Stomach (tissue), 9 donors: Measurements from ENCODE around the gene ZNF443. TPM values are rescaled to one million over a fixed set of nuclear protein-coding genes. Genes with fewer than 3 reads are reported as not detected.
A peak's percentile ranks its signal among the peaks of the same experiment; 100 is the strongest.
"Not testable (repeated sequence)": the region's sequence is repeated elsewhere in the genome, so short reads cannot be mapped to it uniquely, and the experiment has no call there.

Source experiments
- DNase-seq, 2 donors: peaks; one replicate each; pipeline versions ENCODE4 v3.0.0 to v3.0.0-alpha.2; 2013 to 2019
- H3K27ac ChIP-seq, 5 donors: fragments of 200-600 bp in 4 of 5; sonication (generic) in 4 of 5; one replicate each; pipeline ENCODE4 v1.5.1; 2013 to 2019; ENCODE audit warnings: mild to moderate bottlenecking in 1 of 5, moderate library complexity in 1 of 5
- H3K27me3 ChIP-seq, 3 donors: fragments of 200-600 bp; sonication (generic); one replicate each; pipeline ENCODE4 v1.5.1; 2017 to 2019; ENCODE audit warnings: mixed run types in 1 of 3
- H3K36me3 ChIP-seq, 4 donors: fragments of 200-600 bp; sonication (generic); 1 replicate in 3 of 4; 2 replicates in 1 of 4; pipeline ENCODE4 v1.5.1; 2016 to 2019
- H3K4me1 ChIP-seq, 4 donors: fragments of 200-600 bp; sonication (generic); one replicate each; pipeline ENCODE4 v1.5.1; 2016 to 2019
- H3K4me3 ChIP-seq, 4 donors: fragments of 200-600 bp; sonication (generic) in 3 of 4; one replicate each; pipeline ENCODE4 v1.5.1; 2016 to 2019; ENCODE audit warnings: mild to moderate bottlenecking in 1 of 4
- H3K9me3 ChIP-seq, 4 donors: fragments of 200-600 bp; sonication (generic); one replicate each; pipeline ENCODE4 v1.5.1; 2016 to 2019
- EP300 ChIP-seq: sonication (generic); formaldehyde crosslinking; IDR thresholded peaks from one replicate; pipeline ENCODE4 v1.6.1; 2017; ENCODE audit warnings: antibody characterized with exemption
- POLR2A ChIP-seq, 4 donors: fragments of 450-650 bp; IDR thresholded peaks; one replicate each; pipeline ENCODE4 v1.6.1; 2016; ENCODE audit warnings: antibody characterized with exemption in 4 of 4, control low read depth in 2 of 4, mild to moderate bottlenecking in 1 of 4, moderate library complexity in 1 of 4
- POLR2AphosphoS5 ChIP-seq, 3 donors: sonication (generic); formaldehyde crosslinking; IDR thresholded peaks; one replicate each; pipeline ENCODE4 v1.6.1; 2016; ENCODE audit warnings: antibody characterized with exemption in 3 of 3
- WGBS, 5 donors: extraction: QIAGEN DNeasy Blood & Tissue Kit in 3 of 5; methylation state at CpG; one replicate each; pipeline versions ENCODE4 v1.1.5 to v1.1.7; 2013 to 2018; 5-methylcytosine and 5-hydroxymethylcytosine counted together
- intact Hi-C: fragments of 100-400 bp; cut with DNase I; formaldehyde crosslinking; loops from one replicate; pipeline ENCODE4 v1.15.1; 2023; ENCODE audit warnings: low total_unique reads
- polyA plus RNA-seq, 3 donors: library from polyadenylated mRNA; stranded (reverse); fragments of 200-250 nt; gene quantifications; one replicate each; pipeline ENCODE4 v1.2.3, GENCODE V29; 2013
- total RNA-seq, 5 donors: library from RNA; depleted of rRNA; stranded (reverse); fragments of >200 nt; gene quantifications; one replicate each; pipeline versions ENCODE4 v1.1.0 to v1.2.3, GENCODE V29; 2014 to 2016
- TF ChIP-seq, protein P1 (sequence below), 7 experiments: fragments of 450-650 bp in 4 of 7; fragments of 200-600 bp in 3 of 7; sonication (generic) in 3 of 7; IDR thresholded peaks; one replicate each; pipeline ENCODE4 v1.5.1; 2016 to 2019; ENCODE audit warnings: antibody characterized with exemption in 7 of 7, control low read depth in 2 of 7, mild to moderate bottlenecking in 1 of 7
- donor health status: healthy with polysubstance abuse.
- donor health status: Bipolar disorder and iron deficiency.
- donor health status: healthy.

ZNF443 gene
- total and polyA plus RNA-seq, 8 donors, result 0.31 to 8.6 (median 1.8) TPM; not detected in 1

GRCh38 chr19:12453495-12453894 lies 12.7 kb upstream of the ZNF443 start:
- TF ChIP-seq, protein P1, sequence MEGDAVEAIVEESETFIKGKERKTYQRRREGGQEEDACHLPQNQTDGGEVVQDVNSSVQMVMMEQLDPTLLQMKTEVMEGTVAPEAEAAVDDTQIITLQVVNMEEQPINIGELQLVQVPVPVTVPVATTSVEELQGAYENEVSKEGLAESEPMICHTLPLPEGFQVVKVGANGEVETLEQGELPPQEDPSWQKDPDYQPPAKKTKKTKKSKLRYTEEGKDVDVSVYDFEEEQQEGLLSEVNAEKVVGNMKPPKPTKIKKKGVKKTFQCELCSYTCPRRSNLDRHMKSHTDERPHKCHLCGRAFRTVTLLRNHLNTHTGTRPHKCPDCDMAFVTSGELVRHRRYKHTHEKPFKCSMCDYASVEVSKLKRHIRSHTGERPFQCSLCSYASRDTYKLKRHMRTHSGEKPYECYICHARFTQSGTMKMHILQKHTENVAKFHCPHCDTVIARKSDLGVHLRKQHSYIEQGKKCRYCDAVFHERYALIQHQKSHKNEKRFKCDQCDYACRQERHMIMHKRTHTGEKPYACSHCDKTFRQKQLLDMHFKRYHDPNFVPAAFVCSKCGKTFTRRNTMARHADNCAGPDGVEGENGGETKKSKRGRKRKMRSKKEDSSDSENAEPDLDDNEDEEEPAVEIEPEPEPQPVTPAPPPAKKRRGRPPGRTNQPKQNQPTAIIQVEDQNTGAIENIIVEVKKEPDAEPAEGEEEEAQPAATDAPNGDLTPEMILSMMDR (IDR thresholded peaks at IDR 0.05), result no peak
- TF ChIP-seq POLR2AphosphoS5 (IDR thresholded peaks at IDR 0.05) (no peak), EP300 (no peak), POLR2A (IDR thresholded peaks at IDR 0.05) (no peak)
- DNase-seq, result peak in 1 of 2 donors; percentile 76
- Histone ChIP-seq H3K4me3 (no peak overlapping the region), H3K36me3 (peaks cover 0 to 21% (median 3%) of the 10 kb centered on the region in 4 donors), H3K4me1 (no peaks in the 10 kb centered on the region), H3K27ac (no peak overlapping the region), H3K9me3 (peaks cover 4 to 46% (median 24%) of the 10 kb centered on the region in 4 donors), H3K27me3 (no peaks in the 10 kb centered on the region)
- intact Hi-C loops, result no loop called here
- WGBS, 5 donors, result 24 to 41% (median 28%) methylated on average over 6 of the region's 6 CpGs

- no peak overlapping the region for H3K4me3 ChIP-seq
- H3K36me3 ChIP-seq, result peaks cover 0 to 11% (median 0%) of the 10 kb centered on the region in 4 donors
- H3K27me3 ChIP-seq, result no peaks in the 10 kb centered on the region
- no peak for TF ChIP-seq POLR2A (IDR thresholded peaks at IDR 0.05)
- TF ChIP-seq POLR2AphosphoS5 (IDR thresholded peaks at IDR 0.05), result no peak
- TF ChIP-seq, protein P1 (IDR thresholded peaks at IDR 0.05), result no peak
- TF ChIP-seq EP300, result no peak
- H3K27ac ChIP-seq, result no peak overlapping the region
- H3K9me3 ChIP-seq, result peaks cover 4 to 46% (median 21%) of the 10 kb centered on the region in 4 donors
- 76 to 95% (median 84%) methylated on average over 10 of the region's 10 CpGs for WGBS, 5 donors
- intact Hi-C loops, result no loop called here
- H3K4me1 ChIP-seq, result no peaks in the 10 kb centered on the region
- DNase-seq, result no peak
Observed at GRCh38 chr19:12450844-12451243, 10.0 kb upstream of the ZNF443 start.

DNA sequence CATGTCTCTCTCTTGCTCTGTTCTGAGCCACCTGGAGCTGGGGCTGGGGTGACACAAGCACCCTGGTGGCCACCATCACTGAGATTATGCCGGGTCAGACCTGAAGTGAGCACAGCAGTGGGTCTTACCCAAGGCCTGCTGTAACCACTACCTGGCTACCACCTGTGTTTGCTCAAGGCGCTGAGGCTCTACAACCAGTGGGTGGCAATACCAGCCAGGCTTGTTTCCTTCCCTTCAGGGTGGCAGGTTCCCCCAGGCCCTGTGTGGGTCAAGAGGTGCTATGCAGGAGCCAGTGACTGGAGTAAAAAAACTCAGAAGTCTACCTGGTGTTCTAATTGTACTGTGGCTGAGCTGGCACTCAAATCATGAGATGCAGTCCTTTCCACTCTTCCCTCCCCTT lies 8.0 kb upstream of the ZNF443 start:
- Histone ChIP-seq H3K9me3 (peaks cover 4 to 54% (median 25%) of the 10 kb centered on the region in 4 donors), H3K4me3 (no peak overlapping the region), H3K36me3 (peaks cover 0 to 11% (median 0%) of the 10 kb centered on the region in 4 donors), H3K27me3 (no peaks in the 10 kb centered on the region), H3K4me1 (no peaks in the 10 kb centered on the region), H3K27ac (no peak overlapping the region)
- intact Hi-C loops, result no loop called here
- 36 to 100% (median 64%) methylated on average over 2 of the region's 2 CpGs for WGBS, 5 donors
- TF ChIP-seq POLR2AphosphoS5 (IDR thresholded peaks at IDR 0.05) (no peak), EP300 (no peak), POLR2A (IDR thresholded peaks at IDR 0.05) (no peak)
- TF ChIP-seq, protein P1 (IDR thresholded peaks at IDR 0.05), result no peak
- DNase-seq, result no peak

GRCh38 chr19:12439686-12440540 lies 908 bp downstream of the ZNF443 start:
- H3K36me3 ChIP-seq, intact Hi-C loops, H3K27me3 ChIP-seq: not testable (repeated sequence)
- peaks cover 0 to 15% (median 6%) of the 10 kb centered on the region in 4 donors for H3K4me1 ChIP-seq
- 1 to 4% (median 1%) methylated on average over 14 to 24 of the region's 28 CpGs for WGBS, 5 donors
- peak; percentile 45 to 53 for DNase-seq
- peak overlapping the region; percentile 52 to 84 (median 72) for H3K4me3 ChIP-seq
- peaks cover 0 to 11% (median 3%) of the 10 kb centered on the region in 4 donors for H3K9me3 ChIP-seq
- H3K27ac ChIP-seq, result peak overlapping the region; percentile 81 to 91 (median 90)

GRCh38 chr19:12430726-12431299 lies 10.0 kb downstream of the ZNF443 start:
- peaks cover 7 to 25% (median 12%) of the 10 kb centered on the region in 4 donors for H3K9me3 ChIP-seq
- H3K27ac ChIP-seq, intact Hi-C loops, DNase-seq, H3K27me3 ChIP-seq, H3K4me3 ChIP-seq, H3K4me1 ChIP-seq: not testable (repeated sequence)
- whole genome bisulfite sequencing, 5 donors, result 96 to 98% (median 98%) methylated on average over 6 of the region's 6 CpGs
- peaks cover 11 to 37% (median 21%) of the 10 kb centered on the region in 4 donors for H3K36me3 ChIP-seq
